Measurements from ENCODE around the gene STIP1.

- no peak for TF ChIP-seq NRF1 (IDR thresholded peaks at IDR 0.05; ENCODE audit: low read depth, low read length)
- no peak for TF ChIP-seq ASH2L (IDR thresholded peaks at IDR 0.05; ENCODE audit: low read length)
- TF ChIP-seq POLR2A (IDR thresholded peaks at IDR 0.05; ENCODE audit: control extremely low read depth in 1 of 2, low read depth in 2 of 2, low read length in 2 of 2) = no peak
- no peak for TF ChIP-seq CTCF (IDR thresholded peaks at IDR 0.05; ENCODE audit: control extremely low read depth in 1 of 3, insufficient read depth in 1 of 3, low read depth in 1 of 3, low read length in 3 of 3)
- no peak for TF ChIP-seq POLR2AphosphoS5 (IDR thresholded peaks at IDR 0.05; ENCODE audit: low read depth, low read length)
- no peak for TF ChIP-seq RAD21 (IDR thresholded peaks at IDR 0.05 in 1 of 2, conservative IDR thresholded peaks at IDR 0.05 in 1 of 2; ENCODE audit: low read depth in 2 of 2, low read length in 2 of 2)
Measured at GRCh38 chr11:64203421-64204079, 17.6 kb downstream of the STIP1 start.

Data from H1 (cell line).